CMK (cell line): ENCODE results near the gene FREY1.
"Not testable (repeated sequence)": the region's sequence is repeated elsewhere in the genome, so short reads cannot be mapped to it uniquely, and the experiment has no call there.

ENCODE experiments used
- DNase-seq: peaks from one replicate; pipeline ENCODE4 v3.0.0-alpha.2; 2010; ENCODE audit warnings: low read depth

Gene FREY1

DNA sequence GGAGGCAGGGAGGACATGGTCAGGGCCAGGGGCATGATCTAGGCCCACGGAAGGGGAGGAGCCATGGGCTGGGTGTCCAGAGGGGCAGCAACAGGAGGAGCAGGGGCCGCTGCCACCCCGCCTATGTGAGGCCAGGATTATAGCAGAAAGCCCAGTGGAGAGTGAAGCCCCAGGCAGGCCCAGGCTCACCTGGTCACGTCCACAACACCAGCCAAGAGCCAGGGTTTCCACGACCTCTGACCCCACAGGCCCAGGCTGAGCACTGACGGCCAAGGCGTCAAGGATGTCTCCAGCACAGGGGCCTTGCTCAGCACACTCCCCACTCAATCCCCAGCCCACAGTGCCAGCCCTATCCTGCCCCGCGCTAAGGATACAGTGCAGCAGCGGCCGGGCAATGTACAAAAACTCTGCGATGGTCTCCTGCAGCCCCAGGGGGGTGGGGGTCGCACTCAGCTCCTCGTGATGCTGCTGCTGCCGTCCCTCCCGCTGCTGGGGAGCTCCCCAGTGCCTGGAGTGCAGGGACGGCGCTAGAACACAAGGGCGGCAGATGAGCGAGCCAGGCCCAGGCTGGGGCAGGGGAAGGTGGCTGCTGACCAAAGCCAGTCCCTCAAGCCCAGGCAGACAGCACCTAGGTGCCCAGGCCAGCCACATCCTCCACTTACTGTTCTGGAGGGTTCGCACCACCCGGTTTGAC, 7.0 kb upstream of the FREY1 start:
- DNase-seq, result no peak

DNA sequence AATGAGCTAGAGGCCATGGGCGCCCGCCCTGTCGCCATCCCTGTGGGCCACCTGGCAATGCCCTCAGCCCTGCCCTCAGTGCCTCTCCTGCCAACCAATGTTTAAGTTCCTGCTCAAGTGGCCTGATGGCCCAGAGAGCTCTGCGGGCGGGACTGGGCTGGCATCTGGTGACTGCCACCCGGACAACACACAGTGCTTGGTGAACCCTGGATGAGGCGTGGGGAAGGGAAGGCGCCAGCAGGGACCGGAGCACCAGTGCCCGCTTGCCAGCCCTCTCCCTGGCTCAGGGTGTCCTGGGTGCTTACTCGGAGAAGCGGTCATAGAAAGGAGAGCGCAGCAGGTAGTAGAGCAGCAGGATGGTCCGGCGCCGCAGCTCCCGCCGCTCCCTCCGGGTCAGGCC, 6.4 kb upstream of the FREY1 start:
- no peak for DNase-seq

DNA sequence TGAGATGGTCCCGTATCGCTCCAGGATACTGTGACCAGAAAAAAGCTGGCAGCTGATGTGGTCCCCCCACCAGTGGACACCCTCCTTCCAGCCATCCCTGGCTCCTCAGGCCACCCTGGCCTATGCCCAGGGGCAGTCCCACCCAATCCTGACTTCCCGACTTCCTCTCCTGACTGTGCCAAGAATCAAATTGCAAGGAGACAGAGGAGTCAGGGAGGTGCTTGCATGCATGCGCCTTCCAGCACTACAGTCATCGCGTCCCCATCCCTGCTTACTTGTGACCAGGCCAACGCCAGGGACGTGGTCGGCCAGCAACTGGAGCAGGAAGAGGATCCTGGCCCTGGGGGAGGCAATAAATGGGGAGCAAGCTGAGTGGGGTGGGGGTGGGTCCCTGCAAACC, 3.6 kb upstream of the FREY1 start:
- no peak for DNase-seq

DNA sequence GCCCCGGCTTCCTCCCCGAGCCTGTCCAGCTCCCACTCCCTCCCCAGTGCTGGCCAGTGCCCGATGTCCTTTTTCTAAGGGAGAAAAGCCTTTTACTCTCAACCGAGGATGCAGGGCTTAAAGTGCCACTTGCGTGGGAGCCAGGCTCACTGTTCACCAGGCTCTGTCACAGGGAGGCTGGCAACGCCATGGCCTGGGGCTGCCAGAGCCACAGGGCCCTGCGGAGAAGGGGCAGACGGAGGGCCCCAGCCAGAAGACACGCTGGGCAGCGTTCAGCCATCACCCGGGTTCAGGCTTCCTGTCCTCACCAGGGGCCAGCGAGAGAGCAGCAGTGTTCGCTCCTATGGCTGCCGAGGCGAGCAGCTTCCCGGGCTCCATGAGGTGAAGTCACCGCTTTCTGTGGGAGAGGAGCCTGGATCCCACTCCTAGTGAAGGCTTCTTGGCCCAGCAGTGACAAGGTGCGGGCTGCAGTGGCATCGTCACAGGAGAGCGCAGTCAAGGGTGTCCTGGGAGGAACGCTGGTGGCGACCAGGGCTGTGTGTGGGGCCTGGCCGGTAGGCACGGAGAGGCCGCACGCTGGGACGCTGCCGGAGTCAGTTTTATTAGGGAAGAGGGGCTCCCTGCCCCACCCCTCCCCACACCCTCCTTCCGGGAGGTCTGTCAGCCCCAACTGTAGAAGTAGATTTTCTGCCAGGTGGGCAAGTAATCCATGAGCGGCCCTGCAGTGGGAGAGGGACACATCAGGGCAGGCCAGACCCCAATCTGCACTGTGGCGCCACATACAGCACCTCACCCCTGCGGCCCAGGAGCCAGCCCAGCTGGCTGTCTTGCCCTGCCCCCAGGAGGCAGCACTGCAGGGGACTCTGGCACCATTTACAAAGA, 2.8 kb upstream of the FREY1 start:
- DNase-seq, result no peak

DNA sequence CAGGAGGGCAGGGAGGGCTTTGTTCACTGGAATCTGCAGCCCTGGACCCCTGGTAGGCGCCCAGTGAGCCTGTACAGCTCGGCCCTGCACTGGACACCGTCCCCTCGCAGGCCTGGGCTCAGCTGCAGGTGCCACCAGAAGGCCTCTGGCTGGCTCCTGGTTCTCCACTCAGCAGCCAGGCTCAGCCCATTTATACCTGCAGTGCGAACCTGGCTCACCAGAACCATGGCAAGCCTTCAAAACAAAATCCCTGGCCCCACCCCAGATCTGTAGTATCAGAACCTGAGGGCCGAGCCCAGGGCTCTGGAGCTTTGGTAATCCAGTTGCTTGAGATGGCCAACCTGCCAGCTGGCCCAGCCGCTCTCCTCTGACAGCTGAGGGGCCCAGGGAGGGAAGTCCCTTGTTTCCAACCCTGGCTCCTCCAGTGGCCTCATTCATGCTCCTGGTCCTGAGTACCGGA, 870 bp upstream of the FREY1 start:
- DNase-seq, result no peak

DNA sequence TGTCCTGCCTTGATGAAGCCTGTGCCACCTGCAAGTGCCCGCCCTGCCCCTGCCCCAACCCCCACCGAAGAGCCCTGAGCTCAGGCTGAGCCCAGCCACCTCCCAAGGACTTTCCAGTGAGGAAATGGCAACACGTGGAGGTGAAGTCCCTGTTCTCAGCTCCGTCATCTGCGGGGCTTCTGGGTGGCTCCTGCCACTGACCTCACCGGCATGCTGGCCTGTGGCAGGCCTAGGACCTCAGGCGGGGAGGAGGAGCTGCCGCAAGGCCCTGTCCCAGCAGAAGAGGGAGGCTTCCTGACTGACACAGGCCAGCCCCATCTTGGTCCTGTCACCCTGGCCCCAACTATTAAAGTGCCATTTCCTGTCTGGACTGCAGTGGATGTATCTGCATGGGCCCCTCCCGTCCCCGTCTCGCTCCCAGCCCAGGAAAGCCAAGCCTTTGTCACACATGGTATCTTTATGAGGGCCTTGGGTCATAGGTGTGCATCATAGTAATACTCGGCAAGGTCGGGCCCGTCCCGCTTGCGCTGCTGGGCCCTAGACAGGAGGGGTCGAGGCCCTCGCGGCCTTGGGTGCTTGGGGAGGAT, 882 bp downstream of the FREY1 start:
- DNase-seq, result no peak

DNA sequence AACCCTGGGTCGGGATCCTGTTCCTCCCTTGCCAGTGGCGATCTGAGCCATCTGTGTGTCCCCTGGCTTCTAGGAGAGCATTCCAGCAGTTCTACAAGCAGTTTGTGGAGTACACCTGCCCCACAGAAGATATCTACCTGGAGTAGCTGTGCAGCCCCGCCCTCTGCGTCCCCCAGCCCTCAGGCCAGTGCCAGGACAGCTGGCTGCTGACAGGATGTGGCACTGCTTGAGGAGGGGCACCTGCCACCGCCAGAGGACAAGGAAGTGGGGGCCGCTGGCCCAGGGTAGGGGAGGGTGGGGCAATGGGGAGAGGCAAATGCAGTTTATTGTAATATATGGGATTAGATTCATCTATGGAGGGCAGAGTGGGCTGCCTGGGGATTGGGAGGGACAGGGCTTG, 1.5 kb downstream of the FREY1 start:
- DNase-seq, result not testable (repeated sequence)

DNA sequence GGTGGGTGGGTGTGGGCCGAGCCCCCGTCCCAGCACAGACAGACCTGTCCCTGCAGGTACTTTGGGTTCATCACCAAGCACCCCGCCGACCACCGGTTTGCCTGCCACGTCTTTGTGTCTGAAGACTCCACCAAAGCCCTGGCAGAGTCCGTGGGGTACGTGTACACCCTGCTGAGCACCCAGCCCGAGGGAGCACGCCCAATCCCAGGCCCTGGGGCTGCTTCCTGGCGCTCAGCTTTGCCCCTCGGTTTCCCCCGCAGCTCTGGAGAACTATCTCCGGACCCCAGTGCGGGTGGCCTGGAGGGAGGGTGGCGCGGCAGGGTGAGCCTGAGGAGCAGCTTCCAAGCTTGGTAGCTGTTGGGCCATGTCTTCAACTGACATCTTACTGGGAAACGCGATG, 2.0 kb downstream of the FREY1 start:
- no peak for DNase-seq

DNA sequence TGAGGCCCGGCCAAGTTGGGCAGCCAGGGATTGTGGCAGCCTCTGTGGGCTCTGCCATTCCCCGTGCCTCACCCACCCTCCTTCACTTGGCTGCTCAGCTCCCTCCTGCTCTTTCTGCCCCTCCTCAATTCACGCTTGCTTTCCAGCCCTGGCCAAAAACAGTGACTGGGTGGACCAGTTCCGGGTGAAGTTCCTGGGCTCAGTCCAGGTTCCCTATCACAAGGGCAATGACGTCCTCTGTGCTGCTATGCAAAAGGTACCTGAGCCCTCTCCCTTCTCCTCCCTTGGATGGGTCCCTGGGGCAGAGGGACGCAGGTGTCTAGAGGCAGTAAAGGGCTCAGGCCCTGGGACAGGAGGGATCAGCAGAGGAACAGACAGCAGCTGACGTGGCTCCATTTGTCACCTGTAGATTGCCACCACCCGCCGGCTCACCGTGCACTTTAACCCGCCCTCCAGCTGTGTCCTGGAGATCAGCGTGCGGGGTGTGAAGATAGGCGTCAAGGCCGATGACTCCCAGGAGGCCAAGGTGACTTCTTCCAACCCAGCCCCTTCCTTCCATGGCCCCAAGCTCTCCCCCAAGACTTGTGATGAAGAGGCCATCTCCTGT, 2.7 kb downstream of the FREY1 start:
- DNase-seq, result no peak

DNA sequence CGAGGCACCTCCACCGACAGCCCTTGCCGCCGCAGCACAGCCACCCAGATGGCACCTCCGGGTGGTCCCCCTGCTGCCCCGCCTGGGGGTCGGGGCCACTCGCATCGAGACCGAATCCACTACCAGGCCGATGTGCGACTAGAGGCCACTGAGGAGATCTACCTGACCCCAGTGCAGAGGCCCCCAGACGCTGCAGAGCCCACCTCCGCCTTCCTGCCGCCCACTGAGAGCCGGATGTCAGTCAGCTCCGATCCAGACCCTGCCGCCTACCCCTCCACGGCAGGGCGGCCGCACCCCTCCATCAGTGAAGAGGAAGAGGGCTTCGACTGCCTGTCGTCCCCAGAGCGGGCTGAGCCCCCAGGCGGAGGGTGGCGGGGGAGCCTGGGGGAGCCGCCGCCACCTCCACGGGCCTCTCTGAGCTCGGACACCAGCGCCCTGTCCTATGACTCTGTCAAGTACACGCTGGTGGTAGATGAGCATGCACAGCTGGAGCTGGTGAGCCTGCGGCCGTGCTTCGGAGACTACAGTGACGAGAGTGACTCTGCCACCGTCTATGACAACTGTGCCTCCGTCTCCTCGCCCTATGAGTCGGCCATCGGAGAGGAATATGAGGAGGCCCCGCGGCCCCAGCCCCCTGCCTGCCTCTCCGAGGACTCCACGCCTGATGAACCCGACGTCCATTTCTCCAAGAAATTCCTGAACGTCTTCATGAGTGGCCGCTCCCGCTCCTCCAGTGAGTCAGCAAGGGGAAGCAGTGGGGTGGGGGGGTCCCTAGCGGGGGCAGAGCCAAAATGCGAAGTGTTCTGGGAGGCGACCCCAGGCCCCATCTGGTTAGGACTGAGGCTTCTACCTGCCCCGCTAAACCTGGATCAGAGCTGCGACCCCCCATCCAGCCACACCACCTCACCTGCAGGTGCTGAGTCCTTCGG, 4.4 kb downstream of the FREY1 start:
- no peak for DNase-seq

DNA sequence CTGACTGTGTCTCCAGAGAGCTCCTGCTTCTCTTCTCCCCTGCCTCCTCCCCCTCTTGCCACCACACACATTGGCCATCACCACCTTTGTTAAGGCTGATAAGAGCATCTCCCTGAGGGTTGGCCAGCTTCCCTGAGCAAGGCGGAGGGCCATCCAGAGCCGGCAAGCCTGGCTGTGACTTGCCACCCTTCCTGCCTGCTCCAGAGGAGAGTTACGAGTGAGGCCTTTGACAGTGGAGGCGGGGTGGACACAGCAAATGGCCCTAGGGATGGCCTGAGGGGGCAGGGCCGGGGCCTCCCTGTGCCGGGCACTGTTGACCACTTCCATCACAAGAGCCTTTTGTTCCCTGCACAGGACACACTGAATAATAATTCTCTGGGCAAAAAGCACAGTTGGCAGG, 5.4 kb downstream of the FREY1 start:
- DNase-seq, result no peak

DNA sequence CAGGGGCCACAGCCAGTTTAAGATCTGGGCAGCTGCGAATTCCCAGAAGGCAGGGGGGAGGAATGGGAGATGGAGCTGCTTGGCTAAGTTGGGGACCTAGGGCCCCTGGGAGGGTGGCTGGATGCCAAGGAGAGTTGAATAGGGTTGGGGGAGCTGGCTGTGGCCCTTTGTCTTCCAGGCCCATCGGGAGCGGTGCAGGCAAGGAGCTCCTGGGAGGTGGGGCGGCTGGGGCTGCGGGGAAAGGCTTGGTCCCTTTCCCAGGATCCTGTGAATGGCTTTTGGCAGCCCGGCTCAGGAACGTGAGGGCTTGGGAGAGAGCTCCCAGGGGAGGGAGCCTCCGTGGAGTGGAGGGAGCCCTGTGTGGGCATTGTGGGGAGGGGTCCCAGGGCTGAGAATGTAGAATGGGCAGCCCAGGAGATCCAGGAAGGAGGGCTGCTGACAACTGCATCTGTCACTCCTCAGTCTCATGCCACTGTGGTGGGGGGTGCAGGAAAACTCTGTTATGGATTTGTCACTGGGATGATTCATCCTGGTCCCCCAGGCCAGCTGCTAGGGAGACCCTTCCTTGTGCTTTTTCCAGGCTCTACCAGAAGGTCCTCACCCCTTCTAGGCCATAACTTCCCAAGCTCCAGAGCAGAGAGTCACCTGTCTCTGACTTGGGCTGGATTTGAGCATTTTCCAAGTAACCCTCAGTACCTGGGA, 6.0 kb downstream of the FREY1 start:
- DNase-seq, result no peak

DNA sequence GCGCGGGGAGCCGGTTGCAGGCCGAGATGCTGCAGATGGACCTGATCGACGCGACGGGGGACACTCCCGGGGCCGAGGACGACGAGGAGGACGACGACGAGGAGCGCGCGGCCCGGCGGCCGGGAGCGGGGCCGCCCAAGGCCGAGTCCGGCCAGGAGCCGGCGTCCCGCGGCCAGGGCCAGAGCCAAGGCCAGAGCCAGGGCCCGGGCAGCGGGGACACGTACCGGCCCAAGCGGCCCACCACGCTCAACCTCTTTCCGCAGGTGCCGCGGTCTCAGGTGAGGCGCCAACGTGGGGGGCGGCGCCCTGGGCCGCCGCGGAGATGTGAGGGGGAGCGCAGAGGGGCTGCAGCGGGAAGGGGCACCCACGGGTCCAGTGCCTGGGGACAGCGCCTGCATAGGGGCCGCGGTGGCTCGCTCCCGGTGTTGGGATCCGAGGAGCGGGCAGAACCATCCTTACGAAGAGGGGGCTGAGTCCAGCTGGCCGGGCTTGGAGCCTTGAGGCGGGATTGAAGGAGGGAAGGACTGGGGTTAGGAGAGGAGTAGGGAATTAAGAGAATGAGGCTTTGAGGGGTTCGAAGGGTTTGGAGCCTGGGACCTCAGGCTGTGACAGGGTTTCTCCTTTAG, 6.8 kb downstream of the FREY1 start:
- not testable (repeated sequence) for DNase-seq

DNA sequence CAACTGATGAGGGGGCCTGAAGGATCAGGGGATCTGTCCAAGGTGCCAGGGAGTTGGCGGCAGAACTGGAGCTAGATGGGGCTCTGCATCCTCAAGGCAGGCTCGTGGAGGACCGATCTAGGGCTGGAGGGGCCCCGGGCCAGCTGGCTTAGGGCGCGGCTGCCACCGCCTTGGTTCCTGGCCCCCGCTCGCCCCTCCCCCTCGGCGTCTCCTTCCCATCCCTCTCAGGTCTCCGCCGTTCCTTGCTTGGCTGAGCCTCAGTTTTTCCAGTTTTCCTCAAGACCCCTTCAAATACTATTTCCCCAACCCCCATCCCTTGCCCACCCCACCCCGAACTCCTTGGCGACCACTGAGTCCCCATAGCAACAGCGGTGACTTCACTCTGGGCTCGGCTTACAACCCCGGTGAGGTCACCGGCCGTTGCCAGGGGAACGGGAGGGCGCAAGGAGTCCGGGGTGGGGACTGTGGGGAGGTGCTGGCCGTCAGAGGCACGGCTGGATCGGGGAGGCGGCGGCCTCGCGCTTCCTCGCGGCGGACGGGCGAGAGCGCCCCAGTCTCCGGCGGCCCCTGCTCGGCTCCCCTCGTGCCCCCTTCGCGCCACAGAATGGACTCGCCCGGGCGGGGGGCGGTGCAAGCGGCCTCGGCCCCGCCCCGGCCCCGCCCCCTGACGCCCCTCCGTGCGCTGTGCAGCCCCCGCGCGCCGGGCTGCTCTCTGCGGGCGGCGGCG, 7.5 kb downstream of the FREY1 start:
- no peak for DNase-seq

DNA sequence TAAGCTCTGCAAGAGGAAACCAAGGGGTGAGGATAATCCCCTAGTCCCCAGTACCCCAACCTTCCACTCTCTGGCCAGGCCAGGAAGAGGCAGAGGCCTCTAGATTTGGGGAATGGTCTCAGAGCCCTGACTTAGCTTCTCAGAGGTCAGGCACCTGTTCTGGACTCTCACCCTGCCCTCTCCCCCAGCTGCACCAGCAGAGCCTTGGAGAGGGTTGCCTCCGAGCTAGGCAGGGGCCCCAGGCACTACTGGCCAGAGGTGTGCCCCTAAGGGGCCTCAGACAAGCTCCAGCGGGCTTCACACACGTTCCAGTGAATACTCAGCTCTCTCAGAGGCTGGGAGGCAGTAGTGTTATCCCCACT, 8.0 kb downstream of the FREY1 start:
- no peak for DNase-seq

DNA sequence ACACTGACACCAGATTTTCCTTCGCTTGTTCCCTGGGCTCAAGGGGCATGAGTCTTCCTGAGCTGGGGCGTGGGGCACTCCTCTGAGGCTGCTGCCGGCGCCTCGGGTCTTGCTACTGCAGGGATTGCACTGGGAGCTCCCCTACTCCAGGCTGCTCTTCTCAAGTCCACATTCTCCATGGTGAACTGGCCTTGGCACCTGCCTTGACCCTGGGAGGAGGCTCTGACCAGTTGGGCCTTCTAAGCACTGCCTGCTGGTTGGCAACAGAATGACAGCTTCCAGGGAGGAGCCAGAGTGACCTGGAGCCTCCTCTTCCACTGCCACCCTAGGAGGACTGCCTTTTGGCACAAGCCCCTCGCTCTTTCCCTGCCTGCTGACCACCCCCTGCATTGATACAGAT, 9.5 kb downstream of the FREY1 start:
- no peak for DNase-seq

DNA sequence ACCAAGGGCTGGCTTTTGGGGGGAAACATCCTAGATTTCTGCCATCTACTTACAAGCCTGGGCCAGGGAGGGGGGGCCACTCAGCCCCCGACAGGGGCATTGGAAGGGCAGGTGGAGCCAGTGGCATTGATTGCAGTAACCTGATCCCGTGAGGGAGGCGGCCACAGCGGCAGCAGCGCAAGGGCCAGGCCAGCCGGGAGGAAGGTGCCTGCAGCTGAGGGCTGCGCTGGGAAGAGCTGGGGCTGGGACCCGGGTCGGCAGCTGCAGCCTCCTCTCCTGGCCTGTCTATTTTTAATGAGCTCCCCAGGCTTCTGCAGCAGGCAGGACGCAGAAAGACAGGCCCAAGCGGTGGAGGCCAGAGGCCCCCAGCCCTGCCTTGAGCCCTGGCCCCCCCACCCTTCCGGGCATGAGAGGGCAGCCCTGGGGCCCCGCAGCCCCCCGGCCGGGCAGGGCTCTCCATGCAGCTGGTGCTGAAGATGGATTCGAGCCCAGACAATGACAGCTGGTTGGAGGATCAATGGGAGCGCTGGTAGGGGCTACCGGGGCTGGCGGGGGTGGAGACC, 10.6 kb downstream of the FREY1 start:
- DNase-seq, result no peak

DNA sequence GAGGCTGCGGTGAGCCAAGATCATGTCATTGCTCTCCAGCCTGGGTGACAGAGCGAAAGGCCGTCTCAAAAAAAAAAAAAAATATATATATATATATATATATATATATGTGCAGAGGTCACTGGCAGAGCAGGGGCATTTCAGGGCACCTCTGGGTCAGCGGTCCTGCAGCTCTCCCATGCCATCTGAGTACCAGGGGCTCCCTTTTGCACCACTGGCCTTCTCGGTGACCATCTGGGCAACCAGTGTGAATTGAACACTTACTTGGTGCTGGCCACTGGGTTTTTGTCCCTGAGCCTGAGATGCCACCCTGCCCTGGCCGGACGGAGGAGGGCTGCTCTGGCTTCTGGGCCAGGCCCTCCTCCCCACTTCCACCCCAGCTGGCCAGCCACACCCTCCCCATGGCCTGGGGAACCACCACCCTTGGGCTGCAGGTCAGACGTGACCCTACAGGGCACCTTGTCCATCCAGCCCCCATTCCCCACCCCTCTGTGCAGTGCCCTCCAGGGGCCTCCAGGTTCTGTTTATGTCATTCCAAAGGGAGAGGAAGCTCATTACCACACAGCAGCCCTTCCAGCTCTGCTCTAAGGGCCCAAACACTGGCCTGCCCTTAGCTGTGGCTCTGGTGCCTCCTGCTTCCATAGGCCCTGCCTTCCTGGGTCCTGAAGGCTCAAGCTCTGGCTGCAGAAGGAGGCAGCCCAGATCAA, 11.4 kb downstream of the FREY1 start:
- no peak for DNase-seq
